Measurements from ENCODE around the gene GRAMD1B. TPM values are rescaled to one million over a fixed set of nuclear protein-coding genes. Genes with fewer than 3 reads are reported as not detected.

The GRAMD1B gene
- total and polyA plus RNA-seq, 4 donors, result 0.29 to 2.6 (median 1.3) TPM

DNA sequence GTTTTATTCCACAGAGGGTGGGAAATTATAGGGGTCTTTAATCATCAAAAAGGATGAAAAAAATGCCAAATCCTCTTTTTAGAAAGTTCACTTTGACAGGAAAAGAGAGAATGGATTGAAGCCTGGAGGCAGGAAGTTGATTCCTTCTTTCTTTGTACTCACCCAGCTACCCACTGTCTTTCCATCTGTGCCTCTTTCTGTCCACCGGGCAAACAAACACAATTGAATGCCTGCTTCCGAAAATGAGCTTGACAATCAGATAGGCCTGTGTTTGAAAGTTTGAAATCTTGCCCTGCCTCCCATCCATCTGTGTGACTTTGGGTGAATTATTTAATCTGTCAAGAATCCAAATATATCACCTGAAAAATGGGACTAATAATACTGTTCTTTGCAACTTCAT is 143.2 kb downstream of the GRAMD1B start:
- TF ChIP-seq, protein P1, sequence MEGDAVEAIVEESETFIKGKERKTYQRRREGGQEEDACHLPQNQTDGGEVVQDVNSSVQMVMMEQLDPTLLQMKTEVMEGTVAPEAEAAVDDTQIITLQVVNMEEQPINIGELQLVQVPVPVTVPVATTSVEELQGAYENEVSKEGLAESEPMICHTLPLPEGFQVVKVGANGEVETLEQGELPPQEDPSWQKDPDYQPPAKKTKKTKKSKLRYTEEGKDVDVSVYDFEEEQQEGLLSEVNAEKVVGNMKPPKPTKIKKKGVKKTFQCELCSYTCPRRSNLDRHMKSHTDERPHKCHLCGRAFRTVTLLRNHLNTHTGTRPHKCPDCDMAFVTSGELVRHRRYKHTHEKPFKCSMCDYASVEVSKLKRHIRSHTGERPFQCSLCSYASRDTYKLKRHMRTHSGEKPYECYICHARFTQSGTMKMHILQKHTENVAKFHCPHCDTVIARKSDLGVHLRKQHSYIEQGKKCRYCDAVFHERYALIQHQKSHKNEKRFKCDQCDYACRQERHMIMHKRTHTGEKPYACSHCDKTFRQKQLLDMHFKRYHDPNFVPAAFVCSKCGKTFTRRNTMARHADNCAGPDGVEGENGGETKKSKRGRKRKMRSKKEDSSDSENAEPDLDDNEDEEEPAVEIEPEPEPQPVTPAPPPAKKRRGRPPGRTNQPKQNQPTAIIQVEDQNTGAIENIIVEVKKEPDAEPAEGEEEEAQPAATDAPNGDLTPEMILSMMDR (IDR thresholded peaks at IDR 0.05; ENCODE audit: low read depth, low read length, missing input control), result no peak
- TF ChIP-seq NR2F2 (IDR thresholded peaks at IDR 0.05) (no peak), RAD21 (IDR thresholded peaks at IDR 0.05) (no peak), FOXA2 (IDR thresholded peaks at IDR 0.05) (no peak), FOXA1 (IDR thresholded peaks at IDR 0.05) (no peak)
- Histone ChIP-seq H3K4me3 (ENCODE audit: low read depth in 1 of 3, low read length in 3 of 3) (no peak overlapping the region), H3K27me3 (ENCODE audit: control insufficient read depth in 4 of 4, insufficient read depth in 4 of 4, low read length in 3 of 4) (peaks cover 0 to 6% (median 0%) of the 10 kb centered on the region in 4 donors), H3K27ac (ENCODE audit: low read depth in 1 of 2, low read length in 2 of 2) (no peak overlapping the region), H3K4me1 (ENCODE audit: control insufficient read depth in 4 of 4, insufficient read depth in 4 of 4, low read length in 3 of 4) (no peaks in the 10 kb centered on the region), H3K36me3 (ENCODE audit: control insufficient read depth in 4 of 4, insufficient read depth in 3 of 4, low read depth in 1 of 4, low read length in 3 of 4) (no peaks in the 10 kb centered on the region), H3K9me3 (ENCODE audit: control insufficient read depth in 4 of 4, low read length in 3 of 4) (no peaks in the 10 kb centered on the region), H3K9ac (ENCODE audit: low read depth in 1 of 2, low read length in 2 of 2) (no peak overlapping the region)
- DNase-seq (ENCODE audit: low spot score), result no peak
- 42% methylated on average over 2 of the region's 2 CpGs for WGBS

DNA sequence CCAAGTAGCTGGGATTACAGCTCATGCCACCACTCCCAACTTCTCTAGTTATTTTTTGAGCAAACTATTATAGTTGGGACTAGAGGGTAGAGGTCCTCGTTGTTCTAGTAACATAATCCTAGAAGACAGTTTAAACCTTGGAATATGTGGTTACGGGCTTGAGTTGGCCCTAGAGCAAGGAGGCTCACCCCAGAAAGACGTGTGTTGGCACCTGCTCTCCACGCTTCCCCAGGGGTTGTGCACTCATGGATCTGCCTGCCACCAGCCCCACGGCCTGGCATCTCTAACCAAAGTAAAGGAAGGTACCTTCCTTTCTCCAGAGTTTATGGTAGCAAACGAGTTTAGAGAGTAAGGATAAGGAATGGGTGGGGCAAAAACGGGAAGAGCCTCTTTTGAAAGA is 145.4 kb downstream of the GRAMD1B start:
- H3K36me3 ChIP-seq (ENCODE audit: control insufficient read depth in 4 of 4, insufficient read depth in 3 of 4, low read depth in 1 of 4, low read length in 3 of 4), result no peaks in the 10 kb centered on the region
- peaks cover 0 to 6% (median 0%) of the 10 kb centered on the region in 4 donors for H3K27me3 ChIP-seq (ENCODE audit: control insufficient read depth in 4 of 4, insufficient read depth in 4 of 4, low read length in 3 of 4)
- no peaks in the 10 kb centered on the region for H3K9me3 ChIP-seq (ENCODE audit: control insufficient read depth in 4 of 4, low read length in 3 of 4)
- no peak overlapping the region for H3K9ac ChIP-seq (ENCODE audit: low read depth in 1 of 2, low read length in 2 of 2)
- no peak overlapping the region for H3K27ac ChIP-seq (ENCODE audit: low read depth in 1 of 2, low read length in 2 of 2)
- WGBS, result 69% methylated on average over 7 of the region's 7 CpGs
- no peak for DNase-seq (ENCODE audit: low spot score)
- peaks cover 0 to 1% (median 0%) of the 10 kb centered on the region in 4 donors for H3K4me1 ChIP-seq (ENCODE audit: control insufficient read depth in 4 of 4, insufficient read depth in 4 of 4, low read length in 3 of 4)
- TF ChIP-seq, protein P2, sequence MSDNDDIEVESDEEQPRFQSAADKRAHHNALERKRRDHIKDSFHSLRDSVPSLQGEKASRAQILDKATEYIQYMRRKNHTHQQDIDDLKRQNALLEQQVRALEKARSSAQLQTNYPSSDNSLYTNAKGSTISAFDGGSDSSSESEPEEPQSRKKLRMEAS (IDR thresholded peaks at IDR 0.05), result no peak
- no peak for TF ChIP-seq RAD21 (IDR thresholded peaks at IDR 0.05)
- TF ChIP-seq, protein P1 (IDR thresholded peaks at IDR 0.05; ENCODE audit: low read depth, low read length, missing input control), result no peak
- TF ChIP-seq HNF4A (conservative IDR thresholded peaks at IDR 0.05), result no peak
- no peak for TF ChIP-seq GABPA (IDR thresholded peaks at IDR 0.05 in 1 of 2, conservative IDR thresholded peaks at IDR 0.05 in 1 of 2)
- TF ChIP-seq YY1 (IDR thresholded peaks at IDR 0.05), result no peak
- no peak for TF ChIP-seq NR2F2 (IDR thresholded peaks at IDR 0.05)
- no peak for TF ChIP-seq REST (IDR thresholded peaks at IDR 0.05)
- no peak overlapping the region for H3K4me3 ChIP-seq (ENCODE audit: low read depth in 1 of 3, low read length in 3 of 3)

All from liver (tissue), 9 donors.